ENCODE results near the gene HSPA12A.

Gene HSPA12A

GRCh38 chr10:116741391-116742351 is 695 bp downstream of the HSPA12A start:
- no peak for DNase-seq

DNA sequence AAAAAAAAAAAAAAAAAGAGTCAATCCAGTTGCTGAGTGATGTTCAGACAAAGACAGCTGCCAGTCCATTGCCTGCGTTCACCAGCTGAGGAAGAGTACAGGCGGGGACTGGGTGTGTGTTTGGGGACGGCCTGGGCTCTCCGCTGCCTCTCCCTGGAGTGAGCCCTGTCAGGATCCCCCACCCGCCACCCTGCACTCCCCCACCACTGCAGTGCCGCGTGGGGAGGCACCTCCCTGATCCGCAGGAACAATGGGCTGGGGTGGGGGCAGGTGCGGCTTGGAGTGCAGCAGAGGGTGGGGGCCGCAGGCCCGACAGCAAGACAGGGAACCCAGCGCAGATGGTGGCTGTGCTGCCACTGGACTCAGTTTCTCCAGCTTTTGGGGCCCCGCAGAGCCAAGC is 1.4 kb downstream of the HSPA12A start:
- no peak for DNase-seq

DNA sequence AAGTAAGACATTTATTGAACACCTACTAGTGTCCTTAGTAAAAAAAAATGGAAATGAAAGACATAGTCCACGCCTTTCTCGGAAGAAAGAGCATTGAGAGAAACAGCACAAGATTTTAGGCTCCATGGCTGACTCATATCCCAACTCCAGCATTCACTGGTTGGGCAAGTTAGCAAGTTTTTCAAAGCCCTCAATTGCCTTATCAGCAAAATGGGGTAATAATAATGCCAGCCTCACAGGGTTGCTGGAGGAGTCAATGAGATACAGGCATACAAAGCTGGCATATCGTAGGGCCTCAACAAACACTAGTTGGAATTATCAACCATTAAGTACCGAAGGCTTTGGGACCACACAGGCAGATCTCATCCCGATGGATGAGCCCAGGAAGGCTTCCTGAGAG is 4.0 kb downstream of the HSPA12A start:
- no peak for DNase-seq

- no peak for DNase-seq
Observed at GRCh38 chr10:116737627-116738327, 4.6 kb downstream of the HSPA12A start.

DNA sequence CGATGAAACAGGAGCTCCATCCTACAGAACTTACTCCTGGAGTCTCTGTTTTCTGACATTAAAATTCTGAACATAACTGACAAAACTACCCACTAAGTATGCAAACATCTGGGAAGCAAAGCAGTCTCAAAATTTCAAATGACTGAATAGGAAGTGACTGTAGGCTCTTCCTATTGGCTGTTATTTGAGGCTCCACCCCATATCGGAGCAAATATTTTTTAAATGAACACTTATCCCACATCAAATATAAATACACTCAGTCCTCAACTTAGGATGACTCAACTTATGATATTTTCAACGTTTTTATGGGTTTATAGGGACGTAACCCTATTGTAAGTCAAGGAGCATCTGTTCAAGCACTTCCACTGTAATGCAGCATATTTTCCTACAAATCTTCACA is 8.8 kb downstream of the HSPA12A start:
- no peak for DNase-seq

GRCh38 chr10:116732573-116732972 is 9.8 kb downstream of the HSPA12A start:
- DNase-seq = no peak

GRCh38 chr10:116730464-116731260 is 11.7 kb downstream of the HSPA12A start:
- no peak for DNase-seq

DNA sequence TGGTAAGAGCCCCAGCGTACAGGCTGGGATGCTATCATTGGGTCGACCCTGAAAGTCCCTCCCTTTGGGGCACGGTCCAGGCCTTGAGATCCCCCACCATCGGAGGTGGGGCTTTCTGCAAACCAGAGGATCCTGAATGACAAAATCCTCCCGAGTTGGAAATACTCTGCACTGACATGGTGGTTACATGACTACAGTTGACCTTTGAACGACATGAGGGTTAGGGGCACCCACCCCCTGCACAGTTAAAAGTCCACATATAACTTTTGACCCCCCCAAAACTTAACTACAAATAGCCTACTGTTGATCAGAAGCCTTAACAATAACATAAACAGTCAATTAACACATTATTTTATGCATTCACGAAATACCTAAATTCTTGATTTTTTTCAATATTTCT is 13.1 kb downstream of the HSPA12A start:
- DNase-seq = no peak

GRCh38 chr10:116728526-116729096 is 13.8 kb downstream of the HSPA12A start:
- DNase-seq = no peak

- peak; percentile 24 for DNase-seq
Observed at GRCh38 chr10:116723428-116724281, 18.7 kb downstream of the HSPA12A start.

- DNase-seq = no peak
Observed at GRCh38 chr10:116722736-116723427, 19.5 kb downstream of the HSPA12A start.

- DNase-seq = no peak
Observed at GRCh38 chr10:116721547-116722392, 20.6 kb downstream of the HSPA12A start.

GRCh38 chr10:116720668-116721546 is 21.5 kb downstream of the HSPA12A start:
- DNase-seq = no peak

GRCh38 chr10:116720241-116720643 is 22.1 kb downstream of the HSPA12A start:
- no peak for DNase-seq

- DNase-seq = no peak
Observed at GRCh38 chr10:116719804-116720203, 22.6 kb downstream of the HSPA12A start.

DNA sequence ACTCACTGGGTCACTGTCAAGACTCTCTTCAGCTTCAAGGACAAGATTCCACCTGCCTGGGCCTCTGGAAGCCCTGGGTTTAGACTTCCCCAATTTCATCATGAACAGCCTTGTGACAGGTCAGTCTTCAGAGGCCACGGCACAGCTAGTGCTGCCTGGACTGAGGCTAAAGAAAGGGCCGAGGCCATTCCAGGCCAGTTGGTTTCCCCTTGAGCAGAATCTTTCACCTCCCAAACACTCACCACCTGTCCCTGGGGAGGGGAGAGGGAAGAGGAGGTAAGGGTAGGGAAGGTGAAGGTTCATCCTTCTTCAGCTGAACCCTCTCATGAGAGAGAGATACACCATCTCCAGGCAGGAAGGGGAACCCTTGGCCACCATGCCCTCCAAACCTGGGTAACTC is 24.3 kb downstream of the HSPA12A start:
- DNase-seq = no peak

DNA sequence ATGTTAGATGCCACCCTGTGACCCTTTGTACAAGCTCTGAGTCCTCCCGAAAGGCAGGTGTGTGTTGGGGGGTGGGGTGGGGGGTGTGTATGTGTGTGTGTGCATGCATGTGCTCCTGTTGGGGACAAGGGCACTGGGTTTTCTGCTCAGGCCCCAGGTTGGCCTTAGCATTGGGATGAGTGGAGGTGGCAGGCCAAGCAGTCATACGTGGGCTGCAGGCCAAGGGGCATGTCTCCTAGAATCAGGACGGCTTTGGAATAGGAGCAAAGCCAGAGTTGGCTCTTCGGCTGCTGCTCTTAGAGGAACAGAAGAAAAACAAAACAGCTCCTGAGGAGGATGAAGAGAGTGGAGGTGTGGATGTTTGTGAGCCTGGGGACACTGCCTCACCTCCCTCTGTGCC is 26.0 kb downstream of the HSPA12A start:
- no peak for DNase-seq

- no peak for DNase-seq
Observed at GRCh38 chr10:116715839-116716377, 26.5 kb downstream of the HSPA12A start.

GRCh38 chr10:116715341-116715740 is 27.0 kb downstream of the HSPA12A start:
- no peak for DNase-seq
